NCI-H345 (cell line): ENCODE data around the gene NUAK2.

ENCODE experiments used
- DNase-seq: peaks from one replicate; lab custom pipeline; 2025; lab: John Stamatoyannopoulos, UW

Gene NUAK2

GRCh38 chr1:205346956-205347574, 25.5 kb upstream of the NUAK2 start:
- no peak for DNase-seq

- DNase-seq = no peak
These were observed 24.2 kb upstream of the NUAK2 start for GRCh38 chr1:205345761-205346160.

GRCh38 chr1:205344066-205344928, 22.8 kb upstream of the NUAK2 start:
- peak; percentile 50 for DNase-seq

- no peak for DNase-seq
These were observed 22.0 kb upstream of the NUAK2 start for GRCh38 chr1:205343431-205344065.

- no peak for DNase-seq
These were observed 21.4 kb upstream of the NUAK2 start for GRCh38 chr1:205342986-205343385.

- no peak for DNase-seq
These were observed 19.1 kb upstream of the NUAK2 start for GRCh38 chr1:205340676-205341075.

- DNase-seq = no peak
These were observed 18.2 kb upstream of the NUAK2 start for GRCh38 chr1:205339717-205340116.

GRCh38 chr1:205339197-205339702, 17.7 kb upstream of the NUAK2 start:
- DNase-seq = no peak

GRCh38 chr1:205338011-205338410, 16.5 kb upstream of the NUAK2 start:
- DNase-seq = no peak

GRCh38 chr1:205337481-205337880, 15.9 kb upstream of the NUAK2 start:
- DNase-seq = no peak

GRCh38 chr1:205335692-205336091, 14.1 kb upstream of the NUAK2 start:
- DNase-seq = peak; percentile 70

GRCh38 chr1:205332015-205332791, 10.7 kb upstream of the NUAK2 start:
- no peak for DNase-seq

GRCh38 chr1:205330150-205330549, 8.6 kb upstream of the NUAK2 start:
- DNase-seq = no peak

- no peak for DNase-seq
These were observed 8.2 kb upstream of the NUAK2 start for GRCh38 chr1:205329719-205330118.

- DNase-seq = no peak
These were observed 6.9 kb upstream of the NUAK2 start for GRCh38 chr1:205328476-205328875.

- no peak for DNase-seq
These were observed 5.4 kb upstream of the NUAK2 start for GRCh38 chr1:205326812-205327466.

- peak; percentile 66 for DNase-seq
These were observed 3.9 kb upstream of the NUAK2 start for GRCh38 chr1:205325334-205325884.

GRCh38 chr1:205324781-205325180, 3.2 kb upstream of the NUAK2 start:
- DNase-seq = no peak

GRCh38 chr1:205323794-205324193, 2.2 kb upstream of the NUAK2 start:
- no peak for DNase-seq

- DNase-seq = no peak
These were observed 376 bp upstream of the NUAK2 start for GRCh38 chr1:205321959-205322283.
